NCI-H524 (cell line): ENCODE measurements around the gene ZNF687.
"Not testable (repeated sequence)": the region's sequence is repeated elsewhere in the genome, so short reads cannot be mapped to it uniquely, and the experiment has no call there.

Experiments
- DNase-seq, 2 experiments: peaks; one replicate each; lab custom pipeline; 2025; lab: John Stamatoyannopoulos, UW

ZNF687 gene

GRCh38 chr1:151281969-151282882 is at the start of gene ZNF687:
TSS of gene ZNF687 (plus strand) at chr1:151282299. CDS start at chr1:151286292, 3,993 bp downstream.
- peak; percentile 98 to 100 for DNase-seq

- DNase-seq = no peak
These were observed 46.9 kb upstream of the ZNF687 start for GRCh38 chr1:151235235-151235634.

- no peak for DNase-seq
These were observed 44.2 kb upstream of the ZNF687 start for GRCh38 chr1:151237678-151238466.

GRCh38 chr1:151238467-151238739 is 43.7 kb upstream of the ZNF687 start:
- peak in 1 of 2 experiments; percentile 78 for DNase-seq

- DNase-seq = no peak
These were observed 39.7 kb upstream of the ZNF687 start for GRCh38 chr1:151242442-151242841.

- DNase-seq = no peak
These were observed 38.3 kb upstream of the ZNF687 start for GRCh38 chr1:151243683-151244216.

- no peak for DNase-seq
These were observed 35.3 kb upstream of the ZNF687 start for GRCh38 chr1:151246786-151247185.

GRCh38 chr1:151251656-151252470 is 30.2 kb upstream of the ZNF687 start:
- peak; percentile 42 to 78 for DNase-seq

GRCh38 chr1:151254217-151255213 is 27.6 kb upstream of the ZNF687 start, which contains the start of gene PSMD4:
TSS of gene PSMD4 (plus strand) at chr1:151254734. CDS start at chr1:151254783, 49 bp downstream.
- peak; percentile 92 to 96 for DNase-seq

- no peak for DNase-seq
These were observed 26.7 kb upstream of the ZNF687 start for GRCh38 chr1:151255381-151255780.

GRCh38 chr1:151259351-151259750 is 22.7 kb upstream of the ZNF687 start:
- DNase-seq = no peak

- DNase-seq = no peak
These were observed 16.5 kb upstream of the ZNF687 start for GRCh38 chr1:151265446-151266236.

GRCh38 chr1:151266315-151266714 is 15.8 kb upstream of the ZNF687 start:
- no peak for DNase-seq

- DNase-seq = no peak
These were observed 15.3 kb upstream of the ZNF687 start for GRCh38 chr1:151266821-151267220.

- no peak for DNase-seq
These were observed 14.3 kb upstream of the ZNF687 start for GRCh38 chr1:151267760-151268159.

GRCh38 chr1:151273924-151274466 is 8.1 kb upstream of the ZNF687 start:
- no peak for DNase-seq

GRCh38 chr1:151275341-151275740 is 6.8 kb upstream of the ZNF687 start:
- DNase-seq = not testable (repeated sequence)

GRCh38 chr1:151277249-151277648 is 4.8 kb upstream of the ZNF687 start:
- DNase-seq = no peak

- DNase-seq = peak; percentile 97 to 98
These were observed 702 bp upstream of the ZNF687 start for GRCh38 chr1:151281225-151281968.
